ENCODE data around the gene LRP2.

The LRP2 gene

GRCh38 chr2:169158874-169159273 is 203.5 kb downstream of the LRP2 start:
- Histone ChIP-seq H3K36me3 (replicated peaks) (no peaks in the 10 kb centered on the region), H3K4me3 (ENCODE audit: low read depth, low read length) (no peak overlapping the region), H3K27me3 (replicated peaks) (no peaks in the 10 kb centered on the region), H3K27ac (no peak overlapping the region)
- in situ Hi-C loops (cut with HindIII; ENCODE audit: low pct_ligation_motif_present, low sequenced_read_pairs), result no loop called here
- TF ChIP-seq CTCF (IDR thresholded peaks at IDR 0.05; ENCODE audit: low read depth, low read length, missing control alignments), result no peak
- no peak for DNase-seq

- Histone ChIP-seq H3K4me3 (ENCODE audit: low read depth, low read length) (no peak overlapping the region), H3K36me3 (replicated peaks) (no peaks in the 10 kb centered on the region), H3K27me3 (replicated peaks) (no peaks in the 10 kb centered on the region), H3K27ac (no peak overlapping the region)
- no peak for DNase-seq
- in situ Hi-C loops (cut with HindIII; ENCODE audit: low pct_ligation_motif_present, low sequenced_read_pairs), result loop anchor here (25.0 kb wide), 1 partner anchor 184 kb away; no protein-coding TSS in a partner anchor
- no peak for TF ChIP-seq CTCF (IDR thresholded peaks at IDR 0.05; ENCODE audit: low read depth, low read length, missing control alignments)
Measured at GRCh38 chr2:169146220-169146619, 216.1 kb downstream of the LRP2 start.

- in situ Hi-C loops (cut with HindIII; ENCODE audit: low pct_ligation_motif_present, low sequenced_read_pairs), result loop anchor here (25.0 kb wide), 1 partner anchor 182 kb away; no protein-coding TSS in a partner anchor
- no peak for DNase-seq
- TF ChIP-seq CTCF (IDR thresholded peaks at IDR 0.05; ENCODE audit: low read depth, low read length, missing control alignments), result no peak
Measured at GRCh38 chr2:169143998-169144397, 218.3 kb downstream of the LRP2 start.

GRCh38 chr2:169141713-169142352 is 220.5 kb downstream of the LRP2 start:
- no peak overlapping the region for H3K4me3 ChIP-seq (ENCODE audit: low read depth, low read length)
- in situ Hi-C loops (cut with HindIII; ENCODE audit: low pct_ligation_motif_present, low sequenced_read_pairs), result loop anchor here (25.0 kb wide), 1 partner anchor 180 kb away; no protein-coding TSS in a partner anchor
- no peaks in the 10 kb centered on the region for H3K27me3 ChIP-seq (replicated peaks)
- no peaks in the 10 kb centered on the region for H3K36me3 ChIP-seq (replicated peaks)
- peak; percentile 62 for DNase-seq
- no peak overlapping the region for H3K27ac ChIP-seq
- peak; percentile 95 for TF ChIP-seq CTCF (IDR thresholded peaks at IDR 0.05; ENCODE audit: low read depth, low read length, missing control alignments)

More at GRCh38 chr2:169143998-169144397, 218.3 kb downstream of the LRP2 start:
- H3K27ac ChIP-seq, result no peak overlapping the region
- H3K27me3 ChIP-seq (replicated peaks), result no peaks in the 10 kb centered on the region
- no peak overlapping the region for H3K4me3 ChIP-seq (ENCODE audit: low read depth, low read length)
- H3K36me3 ChIP-seq (replicated peaks), result no peaks in the 10 kb centered on the region

GRCh38 chr2:169139993-169140767 is 222.2 kb downstream of the LRP2 start:
- no peaks in the 10 kb centered on the region for H3K27me3 ChIP-seq (replicated peaks)
- H3K36me3 ChIP-seq (replicated peaks), result no peaks in the 10 kb centered on the region
- H3K27ac ChIP-seq, result no peak overlapping the region
- in situ Hi-C loops (cut with HindIII; ENCODE audit: low pct_ligation_motif_present, low sequenced_read_pairs), result loop anchor here (25.0 kb wide), 1 partner anchor 178 kb away; no protein-coding TSS in a partner anchor
- H3K4me3 ChIP-seq (ENCODE audit: low read depth, low read length), result no peak overlapping the region
- DNase-seq, result no peak
- TF ChIP-seq CTCF (IDR thresholded peaks at IDR 0.05; ENCODE audit: low read depth, low read length, missing control alignments), result no peak
